IPS DF 6.9 (cell line): ENCODE measurements around the gene ZCCHC10.
"Not testable (repeated sequence)": the region's sequence is repeated elsewhere in the genome, so short reads cannot be mapped to it uniquely, and the experiment has no call there.

ENCODE experiments used
- DNase-seq: peaks from one replicate; pipeline ENCODE4 v3.0.0-alpha.2; 2013; ENCODE audit warnings: low read depth, low spot score
- H3K27ac ChIP-seq: one replicate; pipeline ENCODE4 v1.5.1; 2013; ENCODE audit warnings: low read length, control low read depth
- H3K27me3 ChIP-seq: 2 replicates; pipeline ENCODE4 v1.6.1; 2013; ENCODE audit warnings: mild to moderate bottlenecking, low read length; ENCODE audit not compliant: control insufficient read depth, insufficient read depth
- H3K36me3 ChIP-seq: 2 replicates; pipeline ENCODE4 v1.6.1; 2013; ENCODE audit warnings: low read length; ENCODE audit not compliant: control insufficient read depth, insufficient read depth
- H3K4me1 ChIP-seq: 2 replicates; pipeline ENCODE4 v1.6.1; 2013; ENCODE audit warnings: low read length; ENCODE audit not compliant: control insufficient read depth, insufficient read depth
- H3K4me3 ChIP-seq: 2 replicates; pipeline ENCODE4 v1.5.1; 2013; ENCODE audit warnings: mild to moderate bottlenecking, low read length
- H3K9me3 ChIP-seq: 2 replicates; pipeline ENCODE4 v1.6.1; 2013; ENCODE audit warnings: low read length, inconsistent platforms; ENCODE audit not compliant: control insufficient read depth, insufficient read depth
- WGBS: extraction: QIAGEN DNeasy Blood & Tissue Kit; methylation state at CpG from one replicate; pipeline ENCODE4 v1.1.7; 2013; ENCODE audit warnings: mixed read lengths, missing lambda C conversion rate; ENCODE audit not compliant: insufficient read length, insufficient coverage; 5-methylcytosine and 5-hydroxymethylcytosine counted together

The ZCCHC10 gene

GRCh38 chr5:133019471-133019870, 6.9 kb downstream of the ZCCHC10 start:
- WGBS, result no CpG with 5 or more reads among the region's 7 CpGs
- H3K36me3 ChIP-seq, H3K27ac ChIP-seq, H3K4me3 ChIP-seq, H3K9me3 ChIP-seq, H3K27me3 ChIP-seq, DNase-seq, H3K4me1 ChIP-seq: not testable (repeated sequence)

- DNase-seq, result no peak
- no peaks in the 10 kb centered on the region for H3K4me1 ChIP-seq
- no peaks in the 10 kb centered on the region for H3K27me3 ChIP-seq
- no peaks in the 10 kb centered on the region for H3K9me3 ChIP-seq
- H3K36me3 ChIP-seq, result peaks cover 2% of the 10 kb centered on the region; the same call in 1 of the 2 replicates
- WGBS, result no CpG with 5 or more reads among the region's 4 CpGs
- no peak overlapping the region for H3K27ac ChIP-seq
- no peak overlapping the region for H3K4me3 ChIP-seq
Observed at GRCh38 chr5:133017964-133018363, 8.4 kb downstream of the ZCCHC10 start.

GRCh38 chr5:133015466-133015865, 10.9 kb downstream of the ZCCHC10 start:
- no CpG with 5 or more reads among the region's 1 CpG for WGBS
- H3K36me3 ChIP-seq, result peaks cover 2% of the 10 kb centered on the region; the same call in 1 of the 2 replicates
- H3K27me3 ChIP-seq, result no peaks in the 10 kb centered on the region
- no peaks in the 10 kb centered on the region for H3K9me3 ChIP-seq
- H3K4me3 ChIP-seq, result no peak overlapping the region
- no peaks in the 10 kb centered on the region for H3K4me1 ChIP-seq
- DNase-seq, result no peak
- no peak overlapping the region for H3K27ac ChIP-seq

GRCh38 chr5:133008455-133008854, 17.9 kb downstream of the ZCCHC10 start:
- not testable (repeated sequence) for H3K9me3 ChIP-seq, H3K4me3 ChIP-seq, H3K4me1 ChIP-seq, DNase-seq, H3K27me3 ChIP-seq, H3K27ac ChIP-seq, H3K36me3 ChIP-seq
- WGBS, result no CpG with 5 or more reads among the region's 6 CpGs

- Histone ChIP-seq H3K4me3 (no peak overlapping the region), H3K27ac (no peak overlapping the region), H3K27me3 (no peaks in the 10 kb centered on the region), H3K4me1 (no peaks in the 10 kb centered on the region), H3K36me3 (no peaks in the 10 kb centered on the region; the same call in 1 of the 2 replicates), H3K9me3 (no peaks in the 10 kb centered on the region)
- WGBS, result no CpG with 5 or more reads among the region's 1 CpG
- DNase-seq, result no peak
Observed at GRCh38 chr5:133006653-133007052, 19.7 kb downstream of the ZCCHC10 start.

- Histone ChIP-seq H3K9me3 (no peaks in the 10 kb centered on the region), H3K36me3 (no peaks in the 10 kb centered on the region), H3K27me3 (no peaks in the 10 kb centered on the region), H3K27ac (no peak overlapping the region), H3K4me3 (no peak overlapping the region), H3K4me1 (no peaks in the 10 kb centered on the region)
- no CpG with 5 or more reads among the region's 2 CpGs for WGBS
- DNase-seq, result no peak
Observed at GRCh38 chr5:132999246-132999645, 27.1 kb downstream of the ZCCHC10 start.

- WGBS, result no CpG with 5 or more reads among the region's 2 CpGs
- Histone ChIP-seq H3K4me3 (no peak overlapping the region), H3K27ac (no peak overlapping the region), H3K9me3 (no peaks in the 10 kb centered on the region), H3K36me3 (no peaks in the 10 kb centered on the region), H3K27me3 (no peaks in the 10 kb centered on the region), H3K4me1 (no peaks in the 10 kb centered on the region)
- DNase-seq, result no peak
Observed at GRCh38 chr5:132998556-132998955, 27.8 kb downstream of the ZCCHC10 start.

GRCh38 chr5:132996307-132996706, 30.0 kb downstream of the ZCCHC10 start:
- no peaks in the 10 kb centered on the region for H3K27me3 ChIP-seq
- no peak overlapping the region for H3K4me3 ChIP-seq
- H3K36me3 ChIP-seq, result no peaks in the 10 kb centered on the region
- no peaks in the 10 kb centered on the region for H3K4me1 ChIP-seq
- H3K9me3 ChIP-seq, result no peaks in the 10 kb centered on the region
- no CpG with 5 or more reads among the region's 1 CpG for WGBS
- no peak overlapping the region for H3K27ac ChIP-seq
- no peak for DNase-seq

- Histone ChIP-seq H3K36me3 (no peaks in the 10 kb centered on the region), H3K27ac (no peak overlapping the region), H3K4me1 (no peaks in the 10 kb centered on the region), H3K9me3 (no peaks in the 10 kb centered on the region), H3K27me3 (no peaks in the 10 kb centered on the region), H3K4me3 (no peak overlapping the region)
- no CpG with 5 or more reads among the region's 28 CpGs for WGBS
- DNase-seq, result no peak
Observed at GRCh38 chr5:132987531-132988408, 38.6 kb downstream of the ZCCHC10 start.

GRCh38 chr5:132982971-132983370, 43.4 kb downstream of the ZCCHC10 start:
- H3K4me3 ChIP-seq, H3K9me3 ChIP-seq, H3K4me1 ChIP-seq, H3K27me3 ChIP-seq, H3K36me3 ChIP-seq, H3K27ac ChIP-seq, DNase-seq: not testable (repeated sequence)
- WGBS, result no CpG with 5 or more reads among the region's 30 CpGs

GRCh38 chr5:132981288-132981687, 45.1 kb downstream of the ZCCHC10 start:
- H3K36me3 ChIP-seq, result no peaks in the 10 kb centered on the region
- no peaks in the 10 kb centered on the region for H3K27me3 ChIP-seq
- no peak for DNase-seq
- no peaks in the 10 kb centered on the region for H3K4me1 ChIP-seq
- no peaks in the 10 kb centered on the region for H3K9me3 ChIP-seq
- H3K4me3 ChIP-seq, result no peak overlapping the region
- H3K27ac ChIP-seq, result no peak overlapping the region
- WGBS, result no CpG with 5 or more reads among the region's 3 CpGs
